NCI-H510A (cell line): ENCODE measurements around the gene IL6R.
"Not testable (repeated sequence)": the region's sequence is repeated elsewhere in the genome, so short reads cannot be mapped to it uniquely, and the experiment has no call there.

Experiments used
- DNase-seq: peaks from one replicate; lab custom pipeline; 2025; lab: John Stamatoyannopoulos, UW

The IL6R gene

GRCh38 chr1:154407198-154408091 lies 2.3 kb downstream of the IL6R start:
- no peak for DNase-seq

GRCh38 chr1:154408174-154408777 lies 3.1 kb downstream of the IL6R start:
- DNase-seq = no peak

- no peak for DNase-seq
Observed at GRCh38 chr1:154410185-154410827, 5.2 kb downstream of the IL6R start.

DNA sequence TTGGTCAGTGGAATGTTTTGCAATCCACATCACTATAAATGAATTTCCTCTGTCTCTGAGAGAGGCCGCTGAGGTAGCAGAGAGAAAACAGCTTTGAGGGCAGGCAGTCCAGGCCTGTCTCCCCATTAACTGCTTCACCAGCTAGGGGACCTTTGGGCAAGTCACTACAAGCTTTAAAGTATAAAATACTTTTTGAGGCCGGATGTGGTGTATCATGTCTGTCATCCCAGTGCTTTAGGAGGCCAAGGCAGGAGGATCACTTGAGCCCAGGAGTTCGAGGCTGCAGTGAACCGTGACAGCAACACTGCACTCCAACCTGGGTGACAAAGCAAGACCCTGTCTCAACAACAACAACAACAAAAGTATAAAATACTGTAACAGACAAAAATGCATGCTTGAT lies 6.4 kb downstream of the IL6R start:
- no peak for DNase-seq

- DNase-seq = no peak
Observed at GRCh38 chr1:154413177-154413783, 8.1 kb downstream of the IL6R start.

DNA sequence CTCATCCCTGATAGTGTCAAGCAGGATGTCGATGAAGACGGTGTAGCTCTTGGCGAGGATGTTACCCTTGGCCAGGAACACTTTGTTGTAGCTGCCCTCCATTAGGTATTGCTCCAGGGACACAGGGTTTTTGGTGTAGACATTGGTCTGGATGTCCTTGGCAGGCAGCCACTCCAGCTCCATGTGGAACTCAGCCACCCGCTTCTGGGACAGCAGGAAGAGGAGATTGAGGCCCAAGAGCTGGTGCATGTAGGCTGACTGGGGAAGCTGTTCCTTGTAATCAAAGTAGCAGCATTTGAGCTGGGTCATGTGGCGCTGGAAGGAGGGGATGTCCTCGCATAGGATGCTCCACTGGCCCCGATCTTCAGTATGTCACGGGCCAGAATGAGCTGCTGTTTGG lies 9.5 kb downstream of the IL6R start:
- DNase-seq = no peak

GRCh38 chr1:154416471-154417337 lies 11.6 kb downstream of the IL6R start:
- DNase-seq = no peak

GRCh38 chr1:154417338-154417608 lies 12.1 kb downstream of the IL6R start:
- DNase-seq = no peak

- peak; percentile 75 for DNase-seq
Observed at GRCh38 chr1:154418062-154418921, 13.1 kb downstream of the IL6R start.

DNA sequence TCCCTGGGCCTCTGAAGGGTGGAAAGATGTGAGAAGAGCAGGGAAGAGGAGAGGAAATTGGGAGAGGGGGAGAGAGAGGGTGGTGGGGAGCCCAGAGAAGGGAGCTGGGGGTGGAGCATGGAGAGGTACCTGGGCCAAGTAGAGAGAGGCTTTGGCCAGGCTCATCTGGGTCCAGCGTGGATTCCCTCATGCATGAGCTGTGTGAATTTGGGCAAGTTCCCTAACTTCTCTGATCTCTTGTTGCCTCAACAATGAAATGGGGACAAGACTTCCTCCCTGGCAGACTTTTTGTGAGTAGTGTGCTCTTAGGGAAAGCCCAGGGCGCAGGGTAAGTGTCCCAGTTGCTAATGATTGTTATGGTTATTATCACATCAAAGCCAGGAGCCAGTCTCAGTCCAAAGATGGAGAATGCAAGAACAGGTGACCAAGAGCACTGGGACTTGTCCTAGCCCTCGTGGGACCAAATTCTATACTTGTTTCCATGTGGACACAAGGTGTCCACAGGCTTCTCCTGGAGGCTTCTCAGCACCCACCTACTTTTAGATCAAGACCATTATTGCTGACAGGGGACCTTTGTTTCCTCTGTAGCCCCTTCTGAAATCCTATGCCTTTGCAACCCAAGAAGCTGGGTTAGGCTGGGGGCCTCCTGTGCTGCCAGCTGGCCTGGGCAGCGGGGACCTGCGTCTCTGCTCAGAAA lies 13.9 kb downstream of the IL6R start:
- DNase-seq = no peak

DNA sequence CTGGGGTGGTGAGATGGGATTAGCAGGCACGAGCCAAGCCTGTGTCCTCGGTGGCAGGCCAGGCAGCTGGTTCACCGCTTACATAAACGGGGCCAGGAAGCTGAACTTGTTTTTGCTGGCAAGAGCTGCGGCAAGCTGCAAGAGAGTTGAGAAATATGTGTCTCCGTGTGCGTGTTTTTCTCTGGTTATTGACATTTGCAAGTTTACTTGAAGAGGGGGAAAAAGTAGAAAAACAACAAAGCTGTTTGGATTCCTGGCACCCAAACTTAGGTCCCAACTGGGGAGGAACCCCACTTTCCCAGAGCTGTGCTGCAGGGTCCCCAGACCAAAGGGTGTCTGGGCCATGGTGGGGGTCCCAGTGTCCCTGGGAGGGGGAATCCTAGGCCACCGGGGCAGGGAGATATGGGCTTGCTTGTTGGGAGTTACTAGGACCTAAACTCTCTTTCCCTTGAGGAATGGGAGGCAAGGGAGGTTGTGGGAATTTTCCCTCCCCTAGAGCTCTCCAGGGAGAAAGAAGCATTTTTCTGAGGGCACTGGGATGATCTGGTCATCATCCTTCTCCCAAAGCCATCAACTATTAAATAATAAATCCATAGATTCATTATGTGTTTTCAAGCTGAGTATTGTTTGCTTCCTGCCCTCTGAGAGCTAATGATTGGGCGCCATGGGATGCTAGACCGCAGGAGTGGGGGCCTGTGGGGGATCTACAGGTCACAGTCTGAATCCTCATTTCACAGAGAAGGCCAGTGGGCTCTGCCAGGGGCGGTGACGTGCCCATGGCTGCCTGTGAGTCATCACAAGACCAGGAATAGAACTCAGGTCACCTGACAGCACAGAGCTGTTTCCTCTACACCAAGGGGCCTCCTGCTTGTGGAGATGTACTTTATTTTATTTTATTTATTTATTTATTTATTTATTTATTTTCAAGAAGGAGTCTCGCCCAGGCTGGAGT lies 14.8 kb downstream of the IL6R start:
- DNase-seq = no peak

DNA sequence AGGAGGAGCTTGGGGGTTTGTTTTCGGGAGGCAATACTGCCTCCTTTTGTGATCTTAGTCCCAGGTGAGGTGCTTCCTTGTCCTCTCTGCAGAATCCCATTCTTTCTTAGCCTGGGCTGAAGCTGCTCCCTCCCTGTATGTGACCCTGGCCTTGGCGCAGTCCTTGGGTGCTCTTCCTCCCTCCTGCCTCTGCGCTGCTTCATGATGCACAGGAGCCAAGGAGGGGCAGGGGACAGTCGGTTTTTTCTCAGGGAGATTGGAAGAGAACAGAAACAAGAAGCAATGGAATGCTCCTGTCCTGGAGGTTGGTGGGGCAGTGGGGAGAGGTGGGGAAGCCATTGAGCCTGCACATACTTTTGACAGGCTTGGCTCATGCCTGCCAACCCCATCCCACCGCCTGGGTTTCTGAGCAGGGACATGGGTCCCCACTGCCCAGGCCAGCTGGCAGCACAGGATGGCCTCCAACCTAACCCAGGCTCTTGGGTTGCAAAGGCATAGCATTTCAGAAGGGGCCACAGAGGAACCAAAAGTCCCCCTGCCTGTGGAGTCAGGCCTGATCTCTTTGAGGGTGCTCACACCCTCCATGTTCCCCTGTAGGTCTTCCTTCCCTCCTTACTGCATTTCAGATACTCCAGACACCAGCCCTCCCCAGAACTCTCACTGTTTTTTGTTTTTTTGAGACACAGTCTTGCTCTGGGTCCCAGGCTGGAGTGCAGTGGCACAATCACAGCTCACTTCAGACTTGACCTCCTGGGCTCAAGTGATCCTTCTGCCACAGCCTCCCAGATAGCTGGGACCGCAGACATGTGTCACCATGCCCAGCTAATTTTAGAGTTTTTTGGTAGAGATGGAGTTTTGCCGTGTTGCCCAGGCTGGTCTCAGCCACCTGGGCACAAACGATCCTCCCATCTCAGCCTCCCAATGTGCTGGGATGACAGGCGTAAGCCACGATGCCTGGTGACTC lies 16.1 kb downstream of the IL6R start:
- no peak for DNase-seq

DNA sequence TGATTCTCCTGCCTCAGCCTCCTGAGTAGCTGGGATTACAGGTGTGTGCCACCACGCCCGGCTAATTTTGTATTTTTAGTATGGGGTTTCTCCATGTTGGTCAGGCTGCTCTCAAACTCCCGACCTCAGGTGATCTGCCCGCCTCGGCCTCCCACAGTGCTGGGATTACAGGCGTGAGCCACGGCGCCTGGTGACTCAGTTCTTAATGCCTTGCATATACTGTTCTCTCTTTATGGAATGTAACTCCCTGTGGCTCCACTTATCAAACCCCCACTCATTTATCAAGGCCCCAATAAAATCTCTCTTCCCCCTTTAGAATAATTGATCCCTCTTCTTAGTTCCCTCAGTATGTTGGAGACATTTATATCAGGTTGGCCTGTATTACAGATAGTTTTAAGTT lies 16.9 kb downstream of the IL6R start:
- DNase-seq = not testable (repeated sequence)

- DNase-seq = no peak
Observed at GRCh38 chr1:154422521-154422920, 17.4 kb downstream of the IL6R start.

GRCh38 chr1:154423304-154423987 lies 18.3 kb downstream of the IL6R start:
- DNase-seq = no peak

GRCh38 chr1:154423988-154424326 lies 18.8 kb downstream of the IL6R start:
- no peak for DNase-seq

DNA sequence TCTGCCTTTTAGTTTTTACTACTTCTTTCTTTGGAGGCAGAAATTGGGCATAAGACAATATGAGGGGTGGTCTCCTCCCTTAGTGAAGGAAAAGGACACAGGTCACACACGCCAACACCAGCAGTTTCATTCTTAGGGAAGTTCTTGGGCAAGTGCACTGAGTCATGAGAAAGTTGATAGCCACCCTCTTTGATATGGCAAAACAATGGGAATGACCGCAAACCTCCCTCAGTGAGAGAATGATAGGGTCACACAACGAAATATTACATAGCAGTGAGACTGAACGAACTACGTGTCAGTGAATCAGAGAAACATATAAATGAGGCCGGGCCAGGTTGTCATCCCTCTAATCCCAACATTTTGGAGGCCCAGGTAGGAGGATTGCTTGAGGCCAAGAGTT lies 20.0 kb downstream of the IL6R start:
- no peak for DNase-seq
